ENCODE measurements around the gene SGSM2. TPM values are rescaled to one million over a fixed set of nuclear protein-coding genes. Genes with fewer than 3 reads are reported as not detected.

The SGSM2 gene
- total RNA-seq, 1 experiment from 2014 or later: 49.0 TPM

DNA sequence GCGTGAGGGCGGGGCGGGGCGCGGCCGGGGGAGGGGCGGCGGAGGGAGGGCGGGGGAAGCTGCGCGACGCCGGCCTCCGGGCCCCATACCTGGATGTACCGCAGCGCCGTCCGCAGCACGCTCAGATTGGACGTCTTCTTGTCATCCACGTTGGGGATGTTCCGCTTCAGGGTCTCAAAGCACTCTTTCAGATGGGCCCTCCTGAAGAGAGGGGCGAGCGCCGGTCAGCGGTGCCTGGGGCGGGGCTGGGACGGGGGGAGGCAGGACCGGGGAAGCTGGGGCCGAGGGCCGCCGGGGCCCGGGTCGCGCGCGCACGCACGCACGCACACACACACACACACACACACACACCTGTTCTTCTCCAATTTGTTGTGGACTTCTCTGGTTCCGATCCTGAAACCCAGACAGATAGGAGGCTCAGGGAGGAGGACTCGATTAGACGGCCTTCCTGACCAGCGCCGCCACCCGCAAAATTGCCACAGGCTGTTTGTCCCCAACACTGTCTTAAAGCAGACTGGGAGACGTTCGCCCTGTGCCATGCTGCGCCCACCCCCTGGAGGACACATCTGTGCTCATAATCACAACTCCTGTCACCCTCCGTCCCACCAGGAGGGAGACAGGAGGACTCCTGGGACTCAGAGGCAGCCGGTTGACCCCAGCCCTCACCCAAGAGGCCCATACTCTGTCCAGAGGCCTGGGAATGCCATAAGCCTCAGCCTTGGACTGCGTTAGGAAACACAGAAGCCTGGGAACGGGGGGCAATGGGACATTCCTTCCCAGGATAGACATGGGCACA lies 56.9 kb downstream of the SGSM2 start:
- intact Hi-C loops (cut with micrococcal nuclease; ENCODE audit: unreplicated experiment) (no loop called here), in situ Hi-C loops (cut with HindIII; ENCODE audit: low pct_unique_long_range_greater_than_20kb, low sequenced_read_pairs) (no loop called here)
- H3K27me3 ChIP-seq (ENCODE audit: control insufficient read depth, insufficient read depth, low read length): no peaks in the 10 kb centered on the region
- POLR2A ChIA-PET: interaction anchor here (0.6 to 1.2 kb wide), 3 partner anchors 40 to 201 kb away, joined by 3 to 4 read pairs (median 3); no protein-coding TSS in a partner anchor
- BruUV-seq (replicated peaks): no TSS peak
- peak; percentile 1 for ATAC-seq
- peak overlapping the region; percentile 81 for H3K27ac ChIP-seq (ENCODE audit: low read length)
- CTCF ChIA-PET: no interaction called here
- H3K36me3 ChIP-seq (ENCODE audit: control insufficient read depth, insufficient read depth, low read length): no peaks in the 10 kb centered on the region
- no peak for TF ChIP-seq TCF7L2 (IDR thresholded peaks at IDR 0.05; ENCODE audit: low read depth, low read length)
- TF ChIP-seq POLR2AphosphoS5 (IDR thresholded peaks at IDR 0.05; ENCODE audit: low read depth, low read length): no peak
- no peak for TF ChIP-seq REST (IDR thresholded peaks at IDR 0.05; ENCODE audit: insufficient read depth in 1 of 2, low read depth in 2 of 2, low read length in 1 of 2)
- TF ChIP-seq SIN3A (IDR thresholded peaks at IDR 0.05; ENCODE audit: borderline replicate concordance, insufficient read depth, low read depth, low read length): 0 out of 2 replicates have a peak, but pooled peaks have one; percentile 5
- TF ChIP-seq CTCF (IDR thresholded peaks at IDR 0.05): no peak
- H3K9me3 ChIP-seq (ENCODE audit: control insufficient read depth, insufficient read depth, low read depth, low read length): no peaks in the 10 kb centered on the region
- peak overlapping the region; percentile 11 to 34 for H3K4me3 ChIP-seq (ENCODE audit: low read depth in 2 of 2, low read length in 2 of 2)
- DNase-seq (ENCODE audit: low read depth, low spot score): no peak
- peaks cover 43% of the 10 kb centered on the region for H3K4me1 ChIP-seq (ENCODE audit: control insufficient read depth, insufficient read depth, low read length)

- Histone ChIP-seq H3K36me3 (ENCODE audit: control insufficient read depth, insufficient read depth, low read length) (no peaks in the 10 kb centered on the region), H3K9me3 (ENCODE audit: control insufficient read depth, insufficient read depth, low read depth, low read length) (no peaks in the 10 kb centered on the region), H3K27me3 (ENCODE audit: control insufficient read depth, insufficient read depth, low read length) (no peaks in the 10 kb centered on the region), H3K27ac (ENCODE audit: low read length) (peak overlapping the region; percentile 81), H3K4me1 (ENCODE audit: control insufficient read depth, insufficient read depth, low read length) (peaks cover 43% of the 10 kb centered on the region), H3K4me3 (ENCODE audit: low read depth in 2 of 2, low read length in 2 of 2) (no peak overlapping the region; a peak in 1 of 4 replicates)
- intact Hi-C loops (cut with micrococcal nuclease; ENCODE audit: unreplicated experiment) (no loop called here), in situ Hi-C loops (cut with HindIII; ENCODE audit: low pct_unique_long_range_greater_than_20kb, low sequenced_read_pairs) (no loop called here)
- no peak for TF ChIP-seq POLR2AphosphoS5 (IDR thresholded peaks at IDR 0.05; ENCODE audit: low read depth, low read length)
- TF ChIP-seq TCF7L2 (IDR thresholded peaks at IDR 0.05; ENCODE audit: low read depth, low read length): no peak
- TF ChIP-seq SIN3A (IDR thresholded peaks at IDR 0.05; ENCODE audit: borderline replicate concordance, insufficient read depth, low read depth, low read length): no peak
- no peak for TF ChIP-seq REST (IDR thresholded peaks at IDR 0.05; ENCODE audit: insufficient read depth in 1 of 2, low read depth in 2 of 2, low read length in 1 of 2)
- TF ChIP-seq CTCF (IDR thresholded peaks at IDR 0.05): no peak
- ChIA-PET CTCF (no interaction called here), POLR2A (no interaction called here)
- DNase-seq (ENCODE audit: low read depth, low spot score): no peak
- no TSS peak for BruUV-seq (replicated peaks)
- ATAC-seq: no peak
These were observed 57.5 kb downstream of the SGSM2 start for GRCh38 chr17:2394775-2395201.
